ENCODE measurements around the gene TMEM156. TPM values are rescaled to one million over a fixed set of nuclear protein-coding genes. Genes with fewer than 3 reads are reported as not detected.

TMEM156 gene
- 19.3 and 33.7 TPM in 2 replicates for total RNA-seq (2014; rRNA removed; shearing (Covaris generic))

GRCh38 chr4:39032218-39033085 lies at the start of gene TMEM156:
TSS of gene TMEM156 (minus strand) at chr4:39032409. CDS start at chr4:39032313, 96 bp downstream.
- peak; percentile 59 for DNase-seq (ENCODE audit: low read depth)

- DNase-seq (ENCODE audit: low read depth): no peak
These were observed 46.6 kb upstream of the TMEM156 start for GRCh38 chr4:39078829-39079228.

GRCh38 chr4:39068907-39069306 lies 36.7 kb upstream of the TMEM156 start:
- DNase-seq (ENCODE audit: low read depth): no peak

GRCh38 chr4:39067451-39067850 lies 35.2 kb upstream of the TMEM156 start:
- DNase-seq (ENCODE audit: low read depth): no peak

- DNase-seq (ENCODE audit: low read depth): no peak
These were observed 34.8 kb upstream of the TMEM156 start for GRCh38 chr4:39067031-39067430.

GRCh38 chr4:39066371-39066770 lies 34.2 kb upstream of the TMEM156 start:
- no peak for DNase-seq (ENCODE audit: low read depth)

GRCh38 chr4:39063430-39063829 lies 31.2 kb upstream of the TMEM156 start:
- no peak for DNase-seq (ENCODE audit: low read depth)

GRCh38 chr4:39062770-39063097 lies 30.5 kb upstream of the TMEM156 start:
- DNase-seq (ENCODE audit: low read depth): no peak

GRCh38 chr4:39062094-39062769 lies 30.0 kb upstream of the TMEM156 start, which contains the start of gene KLHL5:
TSS of gene KLHL5 (plus strand) at chr4:39062232. CDS start at chr4:39062653, 421 bp downstream.
- DNase-seq (ENCODE audit: low read depth): no peak

GRCh38 chr4:39061457-39061856 lies 29.2 kb upstream of the TMEM156 start:
- no peak for DNase-seq (ENCODE audit: low read depth)

- no peak for DNase-seq (ENCODE audit: low read depth)
These were observed 23.8 kb upstream of the TMEM156 start for GRCh38 chr4:39056023-39056422.

- DNase-seq (ENCODE audit: low read depth): no peak
These were observed 22.3 kb upstream of the TMEM156 start for GRCh38 chr4:39054497-39054896.

- no peak for DNase-seq (ENCODE audit: low read depth)
These were observed 21.8 kb upstream of the TMEM156 start for GRCh38 chr4:39053983-39054382.

GRCh38 chr4:39051492-39051891 lies 19.3 kb upstream of the TMEM156 start:
- no peak for DNase-seq (ENCODE audit: low read depth)

- DNase-seq (ENCODE audit: low read depth): no peak
These were observed 18.4 kb upstream of the TMEM156 start for GRCh38 chr4:39050590-39050989.

GRCh38 chr4:39048311-39048710 lies 16.1 kb upstream of the TMEM156 start:
- DNase-seq (ENCODE audit: low read depth): no peak

- no peak for DNase-seq (ENCODE audit: low read depth)
These were observed 15.5 kb upstream of the TMEM156 start for GRCh38 chr4:39047681-39048080.

GRCh38 chr4:39046249-39046648 lies 14.0 kb upstream of the TMEM156 start:
- peak; percentile 81 for DNase-seq (ENCODE audit: low read depth)

- DNase-seq (ENCODE audit: low read depth): peak; percentile 37
These were observed 13.6 kb upstream of the TMEM156 start for GRCh38 chr4:39045827-39046221.

GRCh38 chr4:39044956-39045826 lies 13.0 kb upstream of the TMEM156 start:
- peak; percentile 59 for DNase-seq (ENCODE audit: low read depth)

GRCh38 chr4:39044364-39044955 lies 12.3 kb upstream of the TMEM156 start:
- peak; percentile 94 for DNase-seq (ENCODE audit: low read depth)

Measured in Daoy (cell line).